H1 (cell line): ENCODE results near the gene SEPTIN5. TPM values are rescaled to one million over a fixed set of nuclear protein-coding genes. Genes with fewer than 3 reads are reported as not detected.

Experiments used
- CBX5 ChIP-seq: fragments of 300-800, 300-1000 bp; sonication (generic); IDR thresholded peaks from 2 replicates; pipeline ENCODE4 v1.7.1; 2016; ENCODE audit warnings: antibody characterized with exemption, low read length, low read depth
- CBX8 ChIP-seq: fragments of 300-800, 300-1000 bp; sonication (generic); IDR thresholded peaks from 2 replicates; pipeline ENCODE4 v1.7.1; 2016; ENCODE audit warnings: low read depth, low read length, borderline replicate concordance
- EZH2 ChIP-seq: fragments of 200-600 bp; sonication (generic); IDR thresholded peaks from 2 replicates; pipeline ENCODE4 v1.7.1; 2012; ENCODE audit warnings: low read depth, mild to moderate bottlenecking, moderate library complexity, low read length, inconsistent platforms; ENCODE audit not compliant: severe bottlenecking
- HDAC6 ChIP-seq: IDR thresholded peaks from one replicate; pipeline ENCODE4 v1.7.1; 2012; ENCODE audit warnings: low read depth, mild to moderate bottlenecking, inconsistent platforms, low read length, moderate library complexity
- POLR2A ChIP-seq, 2 experiments: IDR thresholded peaks; 1 replicate in 1 of 2; 2 replicates in 1 of 2; pipeline ENCODE4 v1.6.1; 2011; ENCODE audit warnings: low read depth in 2 of 2, low read length in 2 of 2, mild to moderate bottlenecking in 2 of 2; ENCODE audit errors: control extremely low read depth in 1 of 2
- TAF7 ChIP-seq: optimal IDR thresholded peaks from 2 replicates; pipeline ENCODE3; 2011; ENCODE audit warnings: low read depth, mild to moderate bottlenecking, inconsistent platforms, low read length, moderate library complexity, borderline replicate concordance
- YY1 ChIP-seq: IDR thresholded peaks from 2 replicates; pipeline ENCODE4 v1.6.1; 2011; ENCODE audit warnings: low read depth, mild to moderate bottlenecking, low read length
- polyA plus RNA-seq, 7 experiments: library from polyadenylated mRNA; depleted of rRNA in 3 of 7; stranded (reverse) in 5 of 7; unstranded in 2 of 7; fragments of >200 nt in 5 of 7; fragments of 200-250 nt in 2 of 7; gene quantifications; 1 replicate in 5 of 7; 2 replicates in 1 of 7; 4 replicates in 1 of 7; pipeline versions ENCODE4 v1.2.1 to v1.2.3, GENCODE V29; 2011 to 2013; ENCODE audit warnings: missing spikeins in 2 of 7, mixed read lengths in 2 of 7
- total RNA-seq: library from RNA; stranded (reverse); fragmentation: NEBNext Ultra II Directional; extraction: Animal tissue kit (Norgen Biotek cat#: 25700); gene quantifications from 2 replicates; pipeline ENCODE4 v1.2.1, GENCODE V29; 2021
- TF ChIP-seq, protein P1 (sequence below): fragments of 300-600 bp; sonication (generic); IDR thresholded peaks from 2 replicates; pipeline ENCODE4 v1.7.1; 2012; ENCODE audit warnings: low read length, moderate library complexity, mild to moderate bottlenecking, inconsistent platforms; ENCODE audit not compliant: insufficient replicate concordance
- TF ChIP-seq, protein P2 (sequence below): IDR thresholded peaks from 2 replicates; pipeline ENCODE4 v1.6.1; 2012; ENCODE audit warnings: inconsistent platforms

SEPTIN5 gene
- total and polyA plus RNA-seq, 2 of the 8 experiments (the other 6 are each of a cell fraction or from before 2014, with no cell fraction given) = 6.0 to 8.6 TPM

DNA sequence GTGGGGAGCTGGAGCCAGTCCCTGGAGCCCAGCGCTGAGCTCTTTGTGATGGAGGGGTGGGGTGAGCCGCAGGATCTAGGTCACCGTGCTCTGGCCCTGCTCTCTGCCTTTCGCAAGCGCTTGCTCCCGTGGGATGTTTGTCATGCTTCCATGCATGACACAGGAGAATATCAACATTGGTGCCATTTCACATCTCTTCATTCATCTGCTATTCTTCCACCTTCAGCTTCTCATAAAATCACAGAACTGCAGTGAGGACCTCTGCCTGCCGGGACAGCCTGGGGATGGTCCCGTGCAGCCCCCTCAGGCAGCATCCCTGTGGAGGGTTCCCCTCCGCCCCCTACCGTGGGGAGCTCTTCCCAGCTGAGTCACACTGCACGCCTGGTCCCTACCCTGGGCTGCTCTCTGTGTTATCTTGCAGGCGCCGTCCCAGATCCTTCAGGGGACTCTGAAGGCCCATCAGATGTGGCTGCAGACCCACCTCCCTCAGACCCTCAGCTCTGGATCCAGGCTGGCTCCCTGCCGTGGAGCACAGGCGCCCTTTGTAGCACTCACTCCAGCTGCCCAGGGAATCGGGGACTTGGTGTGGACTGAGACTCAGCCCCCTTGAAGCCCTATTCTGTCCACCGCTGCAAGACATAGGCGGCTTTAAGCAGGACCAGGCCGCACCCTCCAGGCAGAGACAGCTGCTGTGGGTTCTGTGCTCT is 5.1 kb upstream of the SEPTIN5 start (continued):
- TF ChIP-seq, protein P1, sequence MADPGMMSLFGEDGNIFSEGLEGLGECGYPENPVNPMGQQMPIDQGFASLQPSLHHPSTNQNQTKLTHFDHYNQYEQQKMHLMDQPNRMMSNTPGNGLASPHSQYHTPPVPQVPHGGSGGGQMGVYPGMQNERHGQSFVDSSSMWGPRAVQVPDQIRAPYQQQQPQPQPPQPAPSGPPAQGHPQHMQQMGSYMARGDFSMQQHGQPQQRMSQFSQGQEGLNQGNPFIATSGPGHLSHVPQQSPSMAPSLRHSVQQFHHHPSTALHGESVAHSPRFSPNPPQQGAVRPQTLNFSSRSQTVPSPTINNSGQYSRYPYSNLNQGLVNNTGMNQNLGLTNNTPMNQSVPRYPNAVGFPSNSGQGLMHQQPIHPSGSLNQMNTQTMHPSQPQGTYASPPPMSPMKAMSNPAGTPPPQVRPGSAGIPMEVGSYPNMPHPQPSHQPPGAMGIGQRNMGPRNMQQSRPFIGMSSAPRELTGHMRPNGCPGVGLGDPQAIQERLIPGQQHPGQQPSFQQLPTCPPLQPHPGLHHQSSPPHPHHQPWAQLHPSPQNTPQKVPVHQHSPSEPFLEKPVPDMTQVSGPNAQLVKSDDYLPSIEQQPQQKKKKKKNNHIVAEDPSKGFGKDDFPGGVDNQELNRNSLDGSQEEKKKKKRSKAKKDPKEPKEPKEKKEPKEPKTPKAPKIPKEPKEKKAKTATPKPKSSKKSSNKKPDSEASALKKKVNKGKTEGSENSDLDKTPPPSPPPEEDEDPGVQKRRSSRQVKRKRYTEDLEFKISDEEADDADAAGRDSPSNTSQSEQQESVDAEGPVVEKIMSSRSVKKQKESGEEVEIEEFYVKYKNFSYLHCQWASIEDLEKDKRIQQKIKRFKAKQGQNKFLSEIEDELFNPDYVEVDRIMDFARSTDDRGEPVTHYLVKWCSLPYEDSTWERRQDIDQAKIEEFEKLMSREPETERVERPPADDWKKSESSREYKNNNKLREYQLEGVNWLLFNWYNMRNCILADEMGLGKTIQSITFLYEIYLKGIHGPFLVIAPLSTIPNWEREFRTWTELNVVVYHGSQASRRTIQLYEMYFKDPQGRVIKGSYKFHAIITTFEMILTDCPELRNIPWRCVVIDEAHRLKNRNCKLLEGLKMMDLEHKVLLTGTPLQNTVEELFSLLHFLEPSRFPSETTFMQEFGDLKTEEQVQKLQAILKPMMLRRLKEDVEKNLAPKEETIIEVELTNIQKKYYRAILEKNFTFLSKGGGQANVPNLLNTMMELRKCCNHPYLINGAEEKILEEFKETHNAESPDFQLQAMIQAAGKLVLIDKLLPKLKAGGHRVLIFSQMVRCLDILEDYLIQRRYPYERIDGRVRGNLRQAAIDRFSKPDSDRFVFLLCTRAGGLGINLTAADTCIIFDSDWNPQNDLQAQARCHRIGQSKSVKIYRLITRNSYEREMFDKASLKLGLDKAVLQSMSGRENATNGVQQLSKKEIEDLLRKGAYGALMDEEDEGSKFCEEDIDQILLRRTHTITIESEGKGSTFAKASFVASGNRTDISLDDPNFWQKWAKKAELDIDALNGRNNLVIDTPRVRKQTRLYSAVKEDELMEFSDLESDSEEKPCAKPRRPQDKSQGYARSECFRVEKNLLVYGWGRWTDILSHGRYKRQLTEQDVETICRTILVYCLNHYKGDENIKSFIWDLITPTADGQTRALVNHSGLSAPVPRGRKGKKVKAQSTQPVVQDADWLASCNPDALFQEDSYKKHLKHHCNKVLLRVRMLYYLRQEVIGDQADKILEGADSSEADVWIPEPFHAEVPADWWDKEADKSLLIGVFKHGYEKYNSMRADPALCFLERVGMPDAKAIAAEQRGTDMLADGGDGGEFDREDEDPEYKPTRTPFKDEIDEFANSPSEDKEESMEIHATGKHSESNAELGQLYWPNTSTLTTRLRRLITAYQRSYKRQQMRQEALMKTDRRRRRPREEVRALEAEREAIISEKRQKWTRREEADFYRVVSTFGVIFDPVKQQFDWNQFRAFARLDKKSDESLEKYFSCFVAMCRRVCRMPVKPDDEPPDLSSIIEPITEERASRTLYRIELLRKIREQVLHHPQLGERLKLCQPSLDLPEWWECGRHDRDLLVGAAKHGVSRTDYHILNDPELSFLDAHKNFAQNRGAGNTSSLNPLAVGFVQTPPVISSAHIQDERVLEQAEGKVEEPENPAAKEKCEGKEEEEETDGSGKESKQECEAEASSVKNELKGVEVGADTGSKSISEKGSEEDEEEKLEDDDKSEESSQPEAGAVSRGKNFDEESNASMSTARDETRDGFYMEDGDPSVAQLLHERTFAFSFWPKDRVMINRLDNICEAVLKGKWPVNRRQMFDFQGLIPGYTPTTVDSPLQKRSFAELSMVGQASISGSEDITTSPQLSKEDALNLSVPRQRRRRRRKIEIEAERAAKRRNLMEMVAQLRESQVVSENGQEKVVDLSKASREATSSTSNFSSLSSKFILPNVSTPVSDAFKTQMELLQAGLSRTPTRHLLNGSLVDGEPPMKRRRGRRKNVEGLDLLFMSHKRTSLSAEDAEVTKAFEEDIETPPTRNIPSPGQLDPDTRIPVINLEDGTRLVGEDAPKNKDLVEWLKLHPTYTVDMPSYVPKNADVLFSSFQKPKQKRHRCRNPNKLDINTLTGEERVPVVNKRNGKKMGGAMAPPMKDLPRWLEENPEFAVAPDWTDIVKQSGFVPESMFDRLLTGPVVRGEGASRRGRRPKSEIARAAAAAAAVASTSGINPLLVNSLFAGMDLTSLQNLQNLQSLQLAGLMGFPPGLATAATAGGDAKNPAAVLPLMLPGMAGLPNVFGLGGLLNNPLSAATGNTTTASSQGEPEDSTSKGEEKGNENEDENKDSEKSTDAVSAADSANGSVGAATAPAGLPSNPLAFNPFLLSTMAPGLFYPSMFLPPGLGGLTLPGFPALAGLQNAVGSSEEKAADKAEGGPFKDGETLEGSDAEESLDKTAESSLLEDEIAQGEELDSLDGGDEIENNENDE = no peak
- TF ChIP-seq HDAC6 (no peak), YY1 (no peak), TAF7 (no peak), CBX8 (no peak), CBX5 (no peak), EZH2 (no peak), POLR2A (IDR thresholded peaks at IDR 0.05; ENCODE audit: control extremely low read depth in 1 of 2, low read depth in 2 of 2, low read length in 2 of 2) (no peak)
- TF ChIP-seq, protein P2, sequence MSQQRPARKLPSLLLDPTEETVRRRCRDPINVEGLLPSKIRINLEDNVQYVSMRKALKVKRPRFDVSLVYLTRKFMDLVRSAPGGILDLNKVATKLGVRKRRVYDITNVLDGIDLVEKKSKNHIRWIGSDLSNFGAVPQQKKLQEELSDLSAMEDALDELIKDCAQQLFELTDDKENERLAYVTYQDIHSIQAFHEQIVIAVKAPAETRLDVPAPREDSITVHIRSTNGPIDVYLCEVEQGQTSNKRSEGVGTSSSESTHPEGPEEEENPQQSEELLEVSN = no peak
